GM13977 (cell line): ENCODE data around the gene DCT.

ENCODE experiments used
- DNase-seq: peaks from one replicate; pipeline ENCODE4 v3.0.0; 2012; ENCODE audit warnings: low spot score
- CTCF ChIP-seq: IDR thresholded peaks from 2 replicates; pipeline ENCODE4 v1.5.1; 2012; ENCODE audit warnings: mild to moderate bottlenecking, control low read depth; ENCODE audit not compliant: insufficient read depth; ENCODE audit errors: extremely low read depth, missing control alignments
- in situ Hi-C: fragments of 300-500 bp; cut with MboI; formaldehyde crosslinking; loops from one replicate; pipeline ENCODE4 v1.12.0; 2022; ENCODE audit warnings: low sequenced_read_pairs, low pct_unique_long_range_greater_than_20kb, mixed read lengths, inconsistent platforms; ENCODE audit not compliant: unreplicated experiment

DCT gene

GRCh38 chr13:94462670-94463069, 16.8 kb downstream of the DCT start:
- in situ Hi-C loops, result no loop called here

GRCh38 chr13:94459116-94459515, 20.4 kb downstream of the DCT start:
- in situ Hi-C loops, result no loop called here
- DNase-seq, result no peak
- TF ChIP-seq CTCF, result no peak

More at GRCh38 chr13:94462670-94463069, 16.8 kb downstream of the DCT start:
- TF ChIP-seq CTCF, result no peak
- no peak for DNase-seq

GRCh38 chr13:94455414-94455813, 24.1 kb downstream of the DCT start:
- TF ChIP-seq CTCF, result no peak
- in situ Hi-C loops, result no loop called here
- DNase-seq, result no peak

GRCh38 chr13:94454906-94455305, 24.6 kb downstream of the DCT start:
- no peak for TF ChIP-seq CTCF
- DNase-seq, result no peak
- in situ Hi-C loops, result no loop called here

GRCh38 chr13:94454334-94454733, 25.1 kb downstream of the DCT start:
- TF ChIP-seq CTCF, result no peak
- in situ Hi-C loops, result no loop called here
- DNase-seq, result no peak

- in situ Hi-C loops, result no loop called here
- DNase-seq, result no peak
- no peak for TF ChIP-seq CTCF
Measured at GRCh38 chr13:94444826-94445225, 34.7 kb downstream of the DCT start.

GRCh38 chr13:94435604-94436226, 43.8 kb downstream of the DCT start:
- TF ChIP-seq CTCF, result peak; percentile 48
- in situ Hi-C loops, result loop anchor here (10.0 kb wide), 1 partner anchor 179 kb away; no protein-coding TSS in a partner anchor
- DNase-seq, result peak; percentile 45
